ENCODE data around the gene ANKMY1.

The ANKMY1 gene

DNA sequence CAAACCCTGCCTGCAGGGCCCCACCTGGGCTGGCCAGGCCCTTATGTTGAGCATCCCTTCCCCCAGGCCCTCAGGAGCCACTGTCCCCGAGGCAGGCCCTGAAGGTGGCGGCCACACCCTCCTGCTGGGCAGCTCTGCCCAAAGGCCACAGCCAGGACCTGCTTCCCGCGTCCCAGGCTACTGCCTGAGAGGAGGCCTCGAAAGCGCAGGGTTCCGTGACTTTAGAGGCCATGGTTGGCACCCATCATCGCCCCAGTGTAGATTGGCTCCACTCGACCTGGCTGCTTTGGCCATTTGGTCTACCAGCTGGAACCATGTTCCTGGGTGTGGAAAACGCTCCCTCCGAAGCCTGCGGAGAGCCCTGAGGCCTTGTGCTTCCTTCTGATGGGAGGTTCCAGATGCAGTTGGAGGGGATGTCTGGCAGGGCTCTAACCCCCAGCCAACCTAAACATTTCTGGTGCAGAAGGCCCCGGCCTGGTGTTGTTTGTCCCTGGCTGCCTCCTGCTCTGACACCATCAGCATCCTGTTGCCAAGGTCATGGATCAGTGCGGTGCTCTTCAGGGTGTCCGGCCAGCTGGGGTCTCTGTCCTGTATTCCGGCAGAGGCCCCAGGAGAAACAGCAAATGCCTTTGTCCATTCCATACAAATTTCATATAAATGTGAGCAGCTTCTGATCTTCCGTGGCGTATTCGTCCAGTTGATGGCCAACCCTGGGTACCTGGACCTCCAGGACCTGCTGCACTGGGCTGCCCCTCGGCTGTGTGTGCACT is 43.5 kb upstream of the ANKMY1 start:
- no peaks in the 10 kb centered on the region for H3K27me3 ChIP-seq (ENCODE audit: insufficient read depth, low read length, poor library complexity, severe bottlenecking)
- no peaks in the 10 kb centered on the region for H3K79me2 ChIP-seq (ENCODE audit: insufficient read depth, low read length)
- H3K9me2 ChIP-seq (replicated peaks; ENCODE audit: low read depth, low read length), result no peaks in the 10 kb centered on the region
- no peak overlapping the region for H2AFZ ChIP-seq (ENCODE audit: low read length)
- H3F3A ChIP-seq (ENCODE audit: low read depth), result no peaks in the 10 kb centered on the region
- H4K20me1 ChIP-seq (ENCODE audit: insufficient read depth, low read length, poor library complexity, severe bottlenecking), result no peaks in the 10 kb centered on the region
- no peak overlapping the region for H3K4me2 ChIP-seq (ENCODE audit: low read depth, low read length, poor library complexity, severe bottlenecking)
- H3K36me3 ChIP-seq (ENCODE audit: insufficient read depth, low read length), result peaks cover 11% of the 10 kb centered on the region; the same call in 1 of the 2 replicates
- H3K4me1 ChIP-seq (ENCODE audit: insufficient read depth, low read length, poor library complexity, severe bottlenecking), result no peaks in the 10 kb centered on the region
- H3K9ac ChIP-seq (ENCODE audit: low read depth, low read length, poor library complexity, severe bottlenecking), result no peak overlapping the region
- TF ChIP-seq EZH2phosphoT487 (IDR thresholded peaks at IDR 0.05; ENCODE audit: borderline replicate concordance) (no peak), CTCF (conservative IDR thresholded peaks at IDR 0.05; ENCODE audit: low read length) (no peak)
- H3K9me3 ChIP-seq (ENCODE audit: insufficient read depth, low read depth, low read length), result no peaks in the 10 kb centered on the region
- H3K4me3 ChIP-seq (ENCODE audit: low read length, poor library complexity, severe bottlenecking), result no peak overlapping the region

- Histone ChIP-seq H3K36me3 (ENCODE audit: insufficient read depth, low read length) (peaks cover 11% of the 10 kb centered on the region; the same call in 1 of the 2 replicates), H4K20me1 (ENCODE audit: insufficient read depth, low read length, poor library complexity, severe bottlenecking) (peaks cover 5% of the 10 kb centered on the region), H3K4me2 (ENCODE audit: low read depth, low read length, poor library complexity, severe bottlenecking) (no peak overlapping the region), H2AFZ (ENCODE audit: low read length) (no peak overlapping the region), H3K27me3 (ENCODE audit: insufficient read depth, low read length, poor library complexity, severe bottlenecking) (no peaks in the 10 kb centered on the region), H3F3A (ENCODE audit: low read depth) (no peaks in the 10 kb centered on the region), H3K4me1 (ENCODE audit: insufficient read depth, low read length, poor library complexity, severe bottlenecking) (no peaks in the 10 kb centered on the region), H3K9me2 (replicated peaks; ENCODE audit: low read depth, low read length) (no peaks in the 10 kb centered on the region), H3K79me2 (ENCODE audit: insufficient read depth, low read length) (no peaks in the 10 kb centered on the region), H3K9ac (ENCODE audit: low read depth, low read length, poor library complexity, severe bottlenecking) (no peak overlapping the region), H3K4me3 (ENCODE audit: low read length, poor library complexity, severe bottlenecking) (no peak overlapping the region), H3K9me3 (ENCODE audit: insufficient read depth, low read depth, low read length) (no peaks in the 10 kb centered on the region)
- no peak for TF ChIP-seq EZH2phosphoT487 (IDR thresholded peaks at IDR 0.05; ENCODE audit: borderline replicate concordance)
- TF ChIP-seq CTCF (conservative IDR thresholded peaks at IDR 0.05; ENCODE audit: low read length), result no peak
These were observed 42.7 kb upstream of the ANKMY1 start for GRCh38 chr2:240600451-240600961.

DNA sequence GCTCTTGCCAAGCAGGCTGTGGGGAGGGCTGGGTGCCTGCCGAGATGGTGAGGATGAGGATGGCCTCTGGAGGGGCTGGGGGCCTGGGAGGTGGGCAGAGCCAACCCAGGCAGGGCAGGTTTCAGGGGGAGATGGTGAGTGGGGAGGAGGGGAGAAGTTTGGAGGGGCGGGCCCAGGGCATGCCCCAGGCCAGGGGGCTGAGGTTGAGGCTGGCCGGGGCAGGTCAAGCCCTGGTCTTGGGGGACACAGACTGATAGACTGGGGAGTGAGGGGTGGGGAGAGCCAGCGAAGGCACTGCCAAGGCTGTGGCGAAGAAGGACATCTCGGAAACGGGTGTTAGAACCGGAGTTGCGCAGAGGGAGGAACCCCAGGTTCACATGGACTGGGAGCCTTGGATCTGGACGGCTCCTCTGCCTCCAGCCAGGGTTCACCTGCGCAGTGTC is 41.4 kb upstream of the ANKMY1 start:
- no peak overlapping the region for H3K4me3 ChIP-seq (ENCODE audit: low read length, poor library complexity, severe bottlenecking)
- TF ChIP-seq CTCF (conservative IDR thresholded peaks at IDR 0.05; ENCODE audit: low read length) (no peak), EZH2phosphoT487 (IDR thresholded peaks at IDR 0.05; ENCODE audit: borderline replicate concordance) (no peak)
- no peaks in the 10 kb centered on the region for H3K9me3 ChIP-seq (ENCODE audit: insufficient read depth, low read depth, low read length)
- H3K79me2 ChIP-seq (ENCODE audit: insufficient read depth, low read length), result no peaks in the 10 kb centered on the region
- H3F3A ChIP-seq (ENCODE audit: low read depth), result no peaks in the 10 kb centered on the region
- no peaks in the 10 kb centered on the region for H3K4me1 ChIP-seq (ENCODE audit: insufficient read depth, low read length, poor library complexity, severe bottlenecking)
- H3K4me2 ChIP-seq (ENCODE audit: low read depth, low read length, poor library complexity, severe bottlenecking), result no peak overlapping the region
- H2AFZ ChIP-seq (ENCODE audit: low read length), result no peak overlapping the region
- peaks cover 11% of the 10 kb centered on the region; the same call in 1 of the 2 replicates for H3K36me3 ChIP-seq (ENCODE audit: insufficient read depth, low read length)
- no peaks in the 10 kb centered on the region for H3K27me3 ChIP-seq (ENCODE audit: insufficient read depth, low read length, poor library complexity, severe bottlenecking)
- no peak overlapping the region for H3K9ac ChIP-seq (ENCODE audit: low read depth, low read length, poor library complexity, severe bottlenecking)
- H3K9me2 ChIP-seq (replicated peaks; ENCODE audit: low read depth, low read length), result no peaks in the 10 kb centered on the region
- peaks cover 5% of the 10 kb centered on the region for H4K20me1 ChIP-seq (ENCODE audit: insufficient read depth, low read length, poor library complexity, severe bottlenecking)
